Testis (tissue), 3 donors: Measurements from ENCODE around the gene IL12B. TPM values are rescaled to one million over a fixed set of nuclear protein-coding genes. Genes with fewer than 3 reads are reported as not detected.
A peak's percentile ranks its signal among the peaks of the same experiment; 100 is the strongest.

Source experiments
- DNase-seq: peaks from one replicate; pipeline ENCODE4 v3.0.0-alpha.2; 2019
- H3K27ac ChIP-seq, 2 donors: fragments of 200-600 bp; sonication (generic); one replicate each; pipeline ENCODE4 v1.5.1; 2019
- H3K27me3 ChIP-seq: fragments of 200-600 bp; sonication (generic); one replicate; pipeline ENCODE4 v1.5.1; 2019
- H3K36me3 ChIP-seq: fragments of 200-600 bp; sonication (generic); one replicate; pipeline ENCODE4 v1.5.1; 2017; ENCODE audit warnings: low read depth; ENCODE audit errors: missing control alignments
- H3K4me1 ChIP-seq: fragments of 200-600 bp; sonication (generic); one replicate; pipeline ENCODE4 v1.5.1; 2019
- H3K4me3 ChIP-seq, 2 donors: fragments of 200-600 bp; sonication (generic); one replicate each; pipeline ENCODE4 v1.5.1; 2017 to 2019
- H3K9me3 ChIP-seq: fragments of 200-600 bp; sonication (generic); one replicate; pipeline ENCODE4 v1.5.1; 2017
- POLR2A ChIP-seq: fragments of 450-650 bp; IDR thresholded peaks from one replicate; pipeline ENCODE4 v1.6.1; 2017; ENCODE audit warnings: antibody characterized with exemption, mild to moderate bottlenecking, moderate library complexity
- WGBS, 2 donors: methylation state at CpG; one replicate each; pipeline ENCODE4 v1.1.5; 2018; 5-methylcytosine and 5-hydroxymethylcytosine counted together
- intact Hi-C: fragments of 100-400 bp; cut with DNase I; formaldehyde crosslinking; loops from one replicate; pipeline ENCODE4 v1.15.1; 2023; ENCODE audit warnings: low total_unique reads
- polyA plus RNA-seq: library from polyadenylated mRNA; stranded (reverse); fragments of 350-450 nt; fragmentation: Illumina TruSeq; extraction: RNeasy Lipid Tissue Mini Kit (QIAGEN cat#74804); gene quantifications from one replicate; pipeline ENCODE4 v1.2.3, GENCODE V29; 2014; ENCODE audit warnings: low read depth, low replicate concordance; ENCODE audit not compliant: insufficient read depth
- total RNA-seq, 2 donors: library from RNA; depleted of rRNA; stranded (reverse); fragments of >200 nt; gene quantifications; one replicate each; pipeline ENCODE4 v1.2.3, GENCODE V29; 2016
- TF ChIP-seq, protein P1 (sequence below), 3 experiments: fragments of 450-650 bp in 2 of 3; fragments of 200-600 bp in 1 of 3; sonication (generic) in 1 of 3; IDR thresholded peaks; one replicate each; pipeline ENCODE4 v1.5.1; 2016 to 2019; ENCODE audit warnings: antibody characterized with exemption in 3 of 3, mild to moderate bottlenecking in 2 of 3, moderate library complexity in 1 of 3

Gene IL12B
- total and polyA plus RNA-seq, 3 donors from 2014 or later = 0.15 TPM; not detected in 2

DNA sequence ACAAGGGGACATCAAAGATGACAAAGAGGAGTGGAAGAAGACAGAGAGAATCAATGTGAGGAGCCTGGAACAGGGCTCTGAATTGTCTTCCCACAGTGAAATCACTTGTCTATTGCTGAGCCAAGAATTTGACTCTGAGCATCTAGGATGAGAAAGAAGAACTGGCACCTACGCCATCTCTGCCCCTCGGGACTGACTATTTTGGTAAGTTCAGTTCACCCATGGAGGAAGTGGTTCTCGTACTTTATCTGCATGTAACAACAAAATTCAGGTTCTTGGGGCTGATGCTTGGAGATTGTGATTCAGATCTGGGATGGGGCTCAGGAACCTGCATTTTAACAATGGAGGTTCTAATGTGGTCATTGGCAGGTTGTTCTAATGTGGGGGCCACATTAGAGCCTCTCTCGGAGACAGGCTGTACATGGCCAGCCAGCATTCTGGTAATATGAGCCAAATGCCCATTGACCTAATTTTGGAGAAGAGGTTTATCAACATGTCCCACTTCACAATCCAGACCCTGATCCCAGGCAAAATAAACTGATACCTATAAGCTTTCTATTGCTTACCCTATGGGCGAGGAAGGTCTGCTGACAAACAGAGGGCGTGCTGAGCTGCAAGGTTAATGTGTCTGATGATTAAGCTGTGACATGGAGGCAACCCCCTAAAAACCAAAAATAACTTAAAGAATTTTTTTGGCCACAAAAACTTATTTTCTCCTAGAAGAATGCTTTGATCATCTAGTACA, 2.7 kb upstream of the IL12B start:
- DNase-seq = no peak
- Histone ChIP-seq H3K27me3 (no peaks in the 10 kb centered on the region), H3K36me3 (no peaks in the 10 kb centered on the region), H3K27ac (no peak overlapping the region), H3K4me1 (no peaks in the 10 kb centered on the region), H3K9me3 (no peaks in the 10 kb centered on the region), H3K4me3 (no peak overlapping the region)
- TF ChIP-seq, protein P1, sequence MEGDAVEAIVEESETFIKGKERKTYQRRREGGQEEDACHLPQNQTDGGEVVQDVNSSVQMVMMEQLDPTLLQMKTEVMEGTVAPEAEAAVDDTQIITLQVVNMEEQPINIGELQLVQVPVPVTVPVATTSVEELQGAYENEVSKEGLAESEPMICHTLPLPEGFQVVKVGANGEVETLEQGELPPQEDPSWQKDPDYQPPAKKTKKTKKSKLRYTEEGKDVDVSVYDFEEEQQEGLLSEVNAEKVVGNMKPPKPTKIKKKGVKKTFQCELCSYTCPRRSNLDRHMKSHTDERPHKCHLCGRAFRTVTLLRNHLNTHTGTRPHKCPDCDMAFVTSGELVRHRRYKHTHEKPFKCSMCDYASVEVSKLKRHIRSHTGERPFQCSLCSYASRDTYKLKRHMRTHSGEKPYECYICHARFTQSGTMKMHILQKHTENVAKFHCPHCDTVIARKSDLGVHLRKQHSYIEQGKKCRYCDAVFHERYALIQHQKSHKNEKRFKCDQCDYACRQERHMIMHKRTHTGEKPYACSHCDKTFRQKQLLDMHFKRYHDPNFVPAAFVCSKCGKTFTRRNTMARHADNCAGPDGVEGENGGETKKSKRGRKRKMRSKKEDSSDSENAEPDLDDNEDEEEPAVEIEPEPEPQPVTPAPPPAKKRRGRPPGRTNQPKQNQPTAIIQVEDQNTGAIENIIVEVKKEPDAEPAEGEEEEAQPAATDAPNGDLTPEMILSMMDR (IDR thresholded peaks at IDR 0.05) = no peak
- TF ChIP-seq POLR2A = no peak
- WGBS, 2 donors = 79 to 81% methylated on average over 6 of the region's 6 CpGs
- intact Hi-C loops = no loop called here

GRCh38 chr5:159331093-159331973, 1.0 kb upstream of the IL12B start:
- peak; percentile 85 for DNase-seq
- TF ChIP-seq POLR2A = no peak
- TF ChIP-seq, protein P1 (IDR thresholded peaks at IDR 0.05) = peak; percentile 37 to 84 (median 63)
- H3K4me3 ChIP-seq = peak overlapping the region; percentile 37 to 52
- H3K27ac ChIP-seq = no peak overlapping the region
- intact Hi-C loops = no loop called here
- H3K27me3 ChIP-seq = no peaks in the 10 kb centered on the region
- H3K9me3 ChIP-seq = no peaks in the 10 kb centered on the region
- 3 to 4% methylated on average over 31 to 50 of the region's 50 CpGs for WGBS, 2 donors
- no peaks in the 10 kb centered on the region for H3K4me1 ChIP-seq
- no peaks in the 10 kb centered on the region for H3K36me3 ChIP-seq

DNA sequence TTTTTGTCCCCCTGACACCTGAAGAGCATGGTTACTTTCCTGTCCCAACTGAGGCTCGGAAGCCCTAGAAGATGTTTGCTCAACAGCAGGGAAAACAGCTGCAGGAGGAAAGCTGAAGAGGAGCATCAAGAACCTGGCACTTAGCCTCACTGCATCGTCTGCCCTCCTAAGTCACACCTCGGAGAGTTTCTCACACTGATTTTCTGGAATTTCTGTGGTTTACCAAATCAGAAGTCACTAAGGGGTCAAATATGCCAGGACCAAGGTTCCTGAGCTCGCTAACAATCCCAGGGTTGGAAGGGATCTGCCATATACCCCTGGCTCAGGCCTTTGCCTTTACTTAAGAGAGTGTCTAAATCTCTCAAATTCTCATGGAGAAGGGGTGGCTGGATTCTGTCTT, 5.3 kb downstream of the IL12B start:
- Histone ChIP-seq H3K4me1 (no peaks in the 10 kb centered on the region), H3K9me3 (no peaks in the 10 kb centered on the region), H3K4me3 (no peak overlapping the region), H3K27ac (no peak overlapping the region), H3K36me3 (no peaks in the 10 kb centered on the region), H3K27me3 (no peaks in the 10 kb centered on the region)
- no peak for DNase-seq
- intact Hi-C loops = no loop called here
- TF ChIP-seq POLR2A = no peak
- TF ChIP-seq, protein P1 (IDR thresholded peaks at IDR 0.05) = no peak
- 70 to 80% methylated on average over 4 of the region's 4 CpGs for WGBS, 2 donors

DNA sequence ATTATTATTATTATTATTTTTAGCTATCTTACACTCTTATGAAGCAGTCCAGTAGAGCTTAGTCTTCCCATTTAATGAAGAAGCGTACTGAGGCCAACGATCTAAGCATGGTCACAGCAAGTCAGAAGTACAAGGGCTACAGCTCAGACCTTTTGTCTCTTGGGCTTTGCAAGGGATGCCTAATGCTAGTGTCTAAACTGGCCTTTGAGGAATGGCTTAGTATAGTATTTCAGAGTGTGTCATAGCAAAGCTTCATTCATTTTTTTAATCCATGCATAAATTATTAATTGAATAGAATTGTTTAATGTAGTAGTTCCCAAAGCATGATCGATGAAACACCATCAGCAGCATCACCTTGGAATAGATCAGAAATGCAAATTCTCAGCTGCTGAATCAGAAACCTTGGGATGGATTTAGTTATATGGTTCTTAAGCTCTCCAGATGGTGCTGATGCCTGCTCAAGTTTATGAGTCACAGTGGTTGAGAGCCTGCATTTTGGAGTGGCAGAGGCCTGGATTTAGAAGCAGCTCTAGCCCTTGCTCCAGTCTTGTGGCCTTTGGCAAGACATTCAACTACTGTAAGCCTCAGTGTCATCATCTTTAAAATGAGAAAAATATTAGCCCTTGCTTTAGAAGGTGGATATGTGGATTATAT, 6.1 kb downstream of the IL12B start:
- no peak for DNase-seq
- H3K36me3 ChIP-seq = no peaks in the 10 kb centered on the region
- H3K4me3 ChIP-seq = no peak overlapping the region
- no peaks in the 10 kb centered on the region for H3K27me3 ChIP-seq
- intact Hi-C loops = no loop called here
- no peak for TF ChIP-seq POLR2A
- no peak overlapping the region for H3K27ac ChIP-seq
- H3K9me3 ChIP-seq = no peaks in the 10 kb centered on the region
- WGBS, 2 donors = 95 to 96% methylated on average over 3 of the region's 3 CpGs
- no peaks in the 10 kb centered on the region for H3K4me1 ChIP-seq

- Histone ChIP-seq H3K9me3 (no peaks in the 10 kb centered on the region), H3K4me1 (no peaks in the 10 kb centered on the region), H3K4me3 (no peak overlapping the region), H3K27ac (no peak overlapping the region), H3K36me3 (no peaks in the 10 kb centered on the region), H3K27me3 (no peaks in the 10 kb centered on the region)
- intact Hi-C loops = no loop called here
- DNase-seq = no peak
- 94% methylated on average over 6 of the region's 6 CpGs for WGBS, 2 donors
- TF ChIP-seq, protein P1 (IDR thresholded peaks at IDR 0.05) = no peak
- TF ChIP-seq POLR2A = no peak
Observed at GRCh38 chr5:159322180-159322579, 8.1 kb downstream of the IL12B start.
